ENCODE measurements around the gene MAN1C1. TPM values are rescaled to one million over a fixed set of nuclear protein-coding genes. Genes with fewer than 3 reads are reported as not detected.

The MAN1C1 gene
- total and polyA plus RNA-seq, 7 donors: 1.8 to 6.7 (median 2.0) TPM

GRCh38 chr1:25572107-25572506 lies 44.5 kb upstream of the MAN1C1 start:
- ATAC-seq: peak in 2 of 4 donors; percentile 38 to 50
- H3K4me3 ChIP-seq: no peak overlapping the region
- peaks cover 29% of the 10 kb centered on the region for H3K4me1 ChIP-seq
- WGBS, 3 donors: 59 to 83% (median 63%) methylated on average over 4 to 5 of the region's 5 CpGs
- no peak for DNase-seq
- H3K27me3 ChIP-seq (ENCODE audit: insufficient read depth in 3 of 3, low read length in 2 of 3): no peaks in the 10 kb centered on the region
- no peaks in the 10 kb centered on the region for H3K9me3 ChIP-seq
- H3K27ac ChIP-seq: no peak overlapping the region
- TF ChIP-seq CTCF (IDR thresholded peaks at IDR 0.05): no peak
- H3K36me3 ChIP-seq (ENCODE audit: insufficient read depth in 1 of 2, low read depth in 1 of 2): no peaks in the 10 kb centered on the region
- intact Hi-C loops (cut with DNase I): no loop called here

GRCh38 chr1:25572708-25573590 lies 43.6 kb upstream of the MAN1C1 start:
- intact Hi-C loops (cut with DNase I): no loop called here
- Histone ChIP-seq H3K9me3 (no peaks in the 10 kb centered on the region), H3K4me1 (peaks cover 21% of the 10 kb centered on the region), H3K36me3 (ENCODE audit: insufficient read depth in 1 of 2, low read depth in 1 of 2) (no peaks in the 10 kb centered on the region), H3K27me3 (ENCODE audit: insufficient read depth in 3 of 3, low read length in 2 of 3) (no peaks in the 10 kb centered on the region), H3K4me3 (no peak overlapping the region), H3K27ac (no peak overlapping the region)
- DNase-seq (peak; percentile 64 to 77), ATAC-seq (peak; percentile 49 to 77 (median 61))
- 34 to 41% (median 35%) methylated on average over 18 of the region's 18 CpGs for WGBS, 3 donors
- TF ChIP-seq CTCF (IDR thresholded peaks at IDR 0.05): peak; percentile 63

GRCh38 chr1:25573591-25573930 lies 43.0 kb upstream of the MAN1C1 start:
- ATAC-seq: peak in 2 of 4 donors; percentile 37 to 49

GRCh38 chr1:25573961-25574360 lies 42.6 kb upstream of the MAN1C1 start:
- WGBS, 3 donors: 78 to 81% (median 80%) methylated on average over 8 of the region's 8 CpGs
- intact Hi-C loops (cut with DNase I): no loop called here
- H3K36me3 ChIP-seq (ENCODE audit: insufficient read depth in 1 of 2, low read depth in 1 of 2): no peaks in the 10 kb centered on the region
- peaks cover 12% of the 10 kb centered on the region for H3K4me1 ChIP-seq
- H3K9me3 ChIP-seq: no peaks in the 10 kb centered on the region
- no peaks in the 10 kb centered on the region for H3K27me3 ChIP-seq (ENCODE audit: insufficient read depth in 3 of 3, low read length in 2 of 3)
- no peak overlapping the region for H3K4me3 ChIP-seq
- DNase-seq (no peak), ATAC-seq (no peak)
- no peak overlapping the region for H3K27ac ChIP-seq
- TF ChIP-seq CTCF (IDR thresholded peaks at IDR 0.05): no peak

More at GRCh38 chr1:25573591-25573930, 43.0 kb upstream of the MAN1C1 start:
- 22 to 69% (median 37%) methylated on average over 9 of the region's 9 CpGs for whole genome bisulfite sequencing, 3 donors
- no peak for DNase-seq
- no peaks in the 10 kb centered on the region for H3K27me3 ChIP-seq (ENCODE audit: insufficient read depth in 3 of 3, low read length in 2 of 3)
- no peaks in the 10 kb centered on the region for H3K9me3 ChIP-seq
- peaks cover 16% of the 10 kb centered on the region for H3K4me1 ChIP-seq
- H3K27ac ChIP-seq: no peak overlapping the region
- no peaks in the 10 kb centered on the region for H3K36me3 ChIP-seq (ENCODE audit: insufficient read depth in 1 of 2, low read depth in 1 of 2)
- no peak overlapping the region for H3K4me3 ChIP-seq
- TF ChIP-seq CTCF (IDR thresholded peaks at IDR 0.05): no peak
- intact Hi-C loops (cut with DNase I): no loop called here

Measured in psoas muscle (tissue), 8 donors.